GM19452 (cell line): ENCODE measurements around the gene CORO6.

Experiments
- ATAC-seq: cut with Tn5 transposase; IDR thresholded peaks from one replicate; pipeline ENCODE4 v1.9.1; 2021; ENCODE audit not compliant: unreplicated experiment

CORO6 gene

GRCh38 chr17:29591737-29592608 lies 30.7 kb downstream of the CORO6 start:
- no peak for ATAC-seq

GRCh38 chr17:29591146-29591736 lies 31.5 kb downstream of the CORO6 start:
- ATAC-seq: no peak

GRCh38 chr17:29590411-29591145 lies 32.1 kb downstream of the CORO6 start:
- ATAC-seq: no peak

- ATAC-seq: peak; percentile 47
These were observed 32.9 kb downstream of the CORO6 start, which contains the start of gene GIT1 for GRCh38 chr17:29589524-29590410. GIT1 (minus strand) TSS chr17:29589648; CDS start chr17:29589378, 270 bp downstream.

- ATAC-seq: peak; percentile 12
These were observed 33.9 kb downstream of the CORO6 start for GRCh38 chr17:29588562-29589411.

GRCh38 chr17:29588017-29588561 lies 34.6 kb downstream of the CORO6 start:
- ATAC-seq: no peak

GRCh38 chr17:29587591-29587990 lies 35.1 kb downstream of the CORO6 start:
- ATAC-seq: no peak

GRCh38 chr17:29586676-29587469 lies 35.8 kb downstream of the CORO6 start:
- ATAC-seq: no peak

DNA sequence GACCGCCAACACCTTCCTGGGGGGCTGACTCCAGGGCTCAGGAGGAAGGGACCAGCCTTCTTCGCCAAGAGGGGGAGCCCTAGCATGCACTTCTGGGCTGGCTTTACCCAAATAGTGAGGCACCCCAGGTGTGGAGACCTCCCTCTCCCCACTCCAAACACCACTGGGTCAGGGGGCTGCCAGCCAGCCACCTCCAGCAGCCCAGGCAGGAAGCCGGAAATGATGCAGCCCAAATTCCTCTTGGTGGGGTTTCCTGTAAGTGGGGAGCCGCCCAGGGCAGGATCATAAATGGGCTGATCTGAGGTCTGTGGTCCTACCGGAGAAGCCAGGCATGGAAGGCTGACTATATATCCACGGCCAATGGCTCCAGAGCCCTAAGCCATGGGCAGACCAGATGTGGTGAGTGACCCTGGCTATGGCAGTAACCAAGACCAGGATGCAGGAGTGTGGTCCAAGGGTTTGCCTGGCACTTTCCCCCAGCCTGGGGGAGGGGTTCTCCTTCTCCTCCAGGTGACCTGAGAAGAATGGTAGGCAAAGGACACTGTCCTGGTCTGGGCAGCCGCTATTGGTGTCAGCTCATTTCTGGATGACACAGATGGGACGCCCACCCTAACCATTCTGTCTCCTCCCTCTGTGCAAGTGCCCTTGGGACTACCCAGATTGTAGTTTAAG lies 37.5 kb downstream of the CORO6 start:
- ATAC-seq: no peak

DNA sequence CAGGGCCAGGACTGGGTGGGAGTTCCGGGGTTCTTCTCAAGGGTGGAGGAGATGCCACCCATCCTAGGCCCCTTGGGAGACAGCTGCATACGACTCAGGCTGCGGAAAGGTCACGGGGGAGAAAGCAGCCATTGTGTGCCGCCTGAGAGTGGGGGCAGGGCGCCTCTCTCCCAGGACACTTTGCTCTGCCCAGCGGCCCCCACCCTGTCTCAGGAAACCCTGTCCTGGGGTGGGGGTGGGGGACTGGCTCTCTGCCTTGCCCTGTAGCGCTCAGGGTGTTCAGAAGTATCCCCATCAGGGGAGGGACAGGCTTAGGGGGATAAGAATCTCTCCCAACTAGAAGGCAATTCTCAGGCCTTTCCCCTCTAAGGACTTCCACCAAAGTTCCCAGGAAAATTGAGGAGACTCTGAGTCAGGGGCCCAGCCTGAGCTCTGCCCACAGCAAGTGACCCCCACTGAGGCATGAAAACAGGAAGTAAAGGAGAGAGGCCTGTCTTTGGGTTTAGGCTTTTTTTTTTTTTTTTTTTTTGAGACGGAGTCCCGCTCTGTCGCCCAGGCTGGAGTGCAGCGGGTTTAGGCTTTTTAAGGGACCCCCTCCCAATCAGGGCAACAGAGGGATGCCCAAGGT lies 38.1 kb downstream of the CORO6 start:
- ATAC-seq: no peak

DNA sequence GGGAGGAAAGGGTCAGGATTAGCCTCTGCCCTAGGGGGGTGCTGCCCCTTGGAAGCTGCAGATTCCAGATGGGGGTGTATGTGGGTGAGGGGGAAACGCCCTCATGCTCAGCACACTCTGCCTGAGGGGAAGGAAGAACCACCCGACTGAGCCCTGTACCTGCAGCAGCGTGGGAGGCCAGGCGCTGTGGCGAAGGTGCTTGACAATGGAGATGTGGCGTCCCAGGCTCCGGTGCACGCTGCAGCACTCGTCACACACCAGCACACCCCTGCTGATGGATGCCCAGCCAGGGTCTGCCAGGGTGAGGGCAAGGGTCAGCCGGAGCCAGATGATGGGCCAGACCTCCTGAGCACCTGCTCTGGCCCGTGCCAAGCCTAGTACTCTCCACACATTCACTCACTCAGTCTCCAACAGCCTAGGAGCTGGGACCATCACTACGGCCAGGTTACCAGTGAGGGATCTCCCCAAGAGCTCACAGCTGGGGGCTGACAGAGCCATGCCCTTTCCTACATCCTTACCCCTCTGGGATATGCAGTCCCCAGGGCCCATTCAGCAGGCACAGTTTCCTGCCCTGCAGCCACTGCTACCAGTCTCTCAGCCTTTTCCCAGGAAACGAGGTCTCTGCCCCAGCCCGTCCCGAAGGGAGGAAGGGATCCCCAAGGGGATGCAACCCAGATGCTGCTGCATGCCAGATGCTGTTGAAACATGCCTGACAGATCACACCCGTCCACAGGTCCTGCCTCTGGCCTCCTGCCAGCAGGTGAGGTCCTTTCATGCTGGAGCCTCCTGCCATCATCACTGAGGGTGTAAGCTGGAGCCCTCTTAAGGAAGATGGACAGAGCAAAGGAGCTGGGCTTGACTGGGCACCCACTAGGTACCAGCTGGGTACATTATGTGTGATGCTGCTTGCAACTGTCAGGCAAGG lies 39.1 kb downstream of the CORO6 start:
- ATAC-seq: no peak

DNA sequence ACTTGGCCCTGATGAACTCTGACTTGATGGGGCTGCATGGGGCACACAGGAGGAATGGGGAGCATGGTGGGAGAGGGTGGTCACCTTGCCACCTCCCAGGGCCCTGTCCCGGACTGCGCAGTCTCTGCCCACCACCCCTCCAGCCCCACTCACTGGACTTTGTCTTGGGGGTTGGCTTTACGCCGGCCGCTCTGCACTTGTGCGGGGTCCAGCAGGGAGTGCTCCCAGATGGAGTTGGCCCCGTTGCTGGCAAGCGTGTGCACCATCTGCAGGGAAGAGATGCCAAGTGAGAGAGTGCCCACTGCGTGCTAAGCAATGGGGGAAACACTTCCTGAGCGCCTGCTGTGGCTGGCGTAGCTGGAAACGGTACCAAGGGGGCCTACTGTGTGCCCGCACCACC lies 39.9 kb downstream of the CORO6 start:
- no peak for ATAC-seq

DNA sequence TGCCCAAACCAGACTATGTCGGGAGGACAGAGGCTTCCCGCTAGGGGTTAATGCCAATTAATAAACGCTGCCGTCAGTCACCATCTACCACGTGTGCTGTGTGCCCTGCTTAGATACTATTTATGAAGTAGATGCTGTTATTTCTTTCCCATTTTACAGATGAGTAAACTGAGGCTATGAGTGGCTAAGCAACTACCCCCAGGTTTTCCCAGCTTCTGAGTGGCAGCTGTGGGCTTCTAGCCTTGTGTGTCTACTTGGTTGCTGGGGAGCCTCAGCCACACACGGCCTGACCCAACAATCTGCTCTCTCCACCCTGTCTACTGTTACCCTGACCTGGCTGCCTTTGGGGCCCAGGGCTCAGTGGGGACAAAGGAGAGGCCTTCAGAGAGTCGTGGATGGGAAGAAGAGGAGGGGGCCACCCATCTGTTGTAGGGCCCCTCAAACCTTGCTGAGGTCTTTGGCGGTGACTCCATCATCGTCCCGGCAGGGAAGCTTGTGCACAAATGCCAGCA lies 40.4 kb downstream of the CORO6 start:
- no peak for ATAC-seq

DNA sequence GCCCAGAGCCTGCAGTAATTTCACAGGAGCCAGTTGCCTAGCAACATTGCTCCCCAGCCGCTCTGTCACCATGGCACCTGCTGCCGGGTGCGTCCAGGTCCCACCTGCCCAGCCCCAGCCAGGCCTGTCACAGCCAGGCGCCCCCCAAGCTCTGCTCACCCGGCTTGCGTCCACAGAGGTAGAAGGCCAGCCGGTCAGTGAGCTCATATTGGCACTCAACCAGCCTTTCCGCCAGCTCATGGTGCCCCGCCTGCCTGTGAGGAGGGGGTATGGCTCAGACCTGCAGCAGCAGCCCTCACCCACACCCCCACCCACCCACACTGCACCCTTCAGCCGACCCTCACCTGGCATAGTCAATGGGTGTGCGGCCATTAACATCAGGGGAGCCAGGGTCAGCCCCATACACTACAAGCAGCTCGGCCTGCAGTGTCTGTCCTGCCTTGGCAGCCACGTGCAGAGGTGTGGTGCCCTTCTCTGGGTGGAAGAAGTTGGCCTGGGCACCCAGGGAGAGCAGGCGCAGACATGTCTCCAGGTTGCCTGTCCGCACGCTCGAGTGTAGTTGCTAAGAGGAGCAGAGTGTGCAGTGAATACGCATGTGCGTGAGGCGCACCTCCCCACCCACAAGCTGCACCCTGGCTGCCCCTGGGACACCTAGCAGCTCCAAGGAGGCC lies 41.0 kb downstream of the CORO6 start:
- ATAC-seq: no peak

GRCh38 chr17:29579866-29580771 lies 42.6 kb downstream of the CORO6 start:
- ATAC-seq: peak; percentile 85
